Endothelial cell of umbilical vein (primary cell): ENCODE measurements around the gene GNAQ. TPM values are rescaled to one million over a fixed set of nuclear protein-coding genes. Genes with fewer than 3 reads are reported as not detected.

Experiments used
- BruUV-seq: library from RNA; stranded (reverse); fragments of 400-500 nt; replicated peaks from 2 replicates; lab custom pipeline; 2021; lab: Mats Ljungman, UMichigan
- CTCF ChIA-PET: fragments of 300-600, 350-600 bp; sonication (Branson Sonifier 250); formaldehyde crosslinking; loops from one replicate; lab custom pipeline; 2021; ENCODE audit warnings: antibody characterized with exemption, inconsistent platforms; lab: Charles Lee
- POLR2A ChIA-PET: fragments of 300-600, 350-600 bp; sonication (Branson Sonifier 250); formaldehyde crosslinking; loops from one replicate; lab custom pipeline; 2021; ENCODE audit warnings: antibody characterized with exemption, inconsistent platforms; lab: Charles Lee
- DNase-seq: peaks from one replicate; pipeline ENCODE4 v3.0.0-alpha.2; 2011; ENCODE audit warnings: low read depth, low spot score
- FAIRE-seq: peaks from 2 replicates; lab custom pipeline; 2011; peaks lifted over from hg19 to GRCh38; lab: Jason Lieb, UNC
- H2AFZ ChIP-seq: 2 replicates; pipeline ENCODE4 v1.6.0; 2012; ENCODE audit warnings: low read depth, low read length, control low read depth, inconsistent platforms
- H3K27ac ChIP-seq: 2 replicates; pipeline ENCODE4 v1.5.1; 2011; ENCODE audit warnings: low read depth, mild to moderate bottlenecking, control low read depth, low read length, moderate library complexity; ENCODE audit not compliant: insufficient read depth
- H3K27me3 ChIP-seq, 2 experiments: 2 replicates each; pipeline versions ENCODE4 v1.6.0 to v1.6.1; 2011; ENCODE audit warnings: low read length in 2 of 2, mixed read lengths in 1 of 2; ENCODE audit not compliant: control insufficient read depth in 2 of 2, insufficient read depth in 2 of 2
- H3K36me3 ChIP-seq, 2 experiments: 2 replicates in 1 of 2; 3 replicates in 1 of 2; pipeline ENCODE4 v1.5.1; 2011; ENCODE audit warnings: low read length in 2 of 2, mild to moderate bottlenecking in 1 of 2, moderate library complexity in 1 of 2; ENCODE audit not compliant: control insufficient read depth in 2 of 2, insufficient read depth in 2 of 2; ENCODE audit errors: extremely low read depth in 1 of 2
- H3K4me1 ChIP-seq: 3 replicates; pipeline ENCODE4 v1.5.1; 2011; ENCODE audit warnings: mild to moderate bottlenecking, low read length; ENCODE audit not compliant: control insufficient read depth, insufficient read depth; ENCODE audit errors: extremely low read depth
- H3K4me2 ChIP-seq: 2 replicates; pipeline ENCODE4 v1.6.1; 2011; ENCODE audit warnings: low read length, control low read depth, mixed read lengths; ENCODE audit not compliant: insufficient read depth
- H3K4me3 ChIP-seq, 3 experiments: fragments of 200-600 bp in 1 of 3; sonication (generic), shearing (Covaris generic) in 1 of 3; replicated peaks in 1 of 3; 2 replicates each; pipeline ENCODE4 v1.5.1; 2011 to 2016; ENCODE audit warnings: control low read depth in 3 of 3, low read length in 3 of 3, mild to moderate bottlenecking in 2 of 3, inconsistent platforms in 1 of 3, low read depth in 1 of 3, moderate library complexity in 1 of 3; ENCODE audit not compliant: insufficient read depth in 1 of 3
- H3K79me2 ChIP-seq: 2 replicates; pipeline ENCODE4 v1.6.0; 2012; ENCODE audit warnings: low read length, inconsistent platforms; ENCODE audit not compliant: control insufficient read depth, insufficient read depth
- H3K9ac ChIP-seq: replicated peaks from 2 replicates; pipeline ENCODE3; 2011; ENCODE audit warnings: low read length, control low read depth; ENCODE audit not compliant: insufficient read depth; ENCODE audit errors: extremely low read depth
- H3K9me1 ChIP-seq: replicated peaks from 3 replicates; pipeline ENCODE4 v1.6.0; 2011; ENCODE audit warnings: mild to moderate bottlenecking, low read length; ENCODE audit not compliant: control insufficient read depth, insufficient read depth; ENCODE audit errors: extremely low read depth
- H3K9me3 ChIP-seq: replicated peaks from 2 replicates; pipeline ENCODE4 v1.5.1; 2012; ENCODE audit warnings: low read length, inconsistent platforms; ENCODE audit not compliant: control insufficient read depth, insufficient read depth
- H4K20me1 ChIP-seq: replicated peaks from 2 replicates; pipeline ENCODE3; 2011; ENCODE audit warnings: mild to moderate bottlenecking, low read length; ENCODE audit not compliant: control insufficient read depth, insufficient read depth; ENCODE audit errors: extremely low read depth
- EZH2 ChIP-seq: IDR thresholded peaks from 2 replicates; pipeline ENCODE4 v1.6.1; 2012; ENCODE audit warnings: borderline replicate concordance, low read depth, mild to moderate bottlenecking, moderate library complexity, low read length, inconsistent platforms; ENCODE audit not compliant: severe bottlenecking
- FOS ChIP-seq: IDR thresholded peaks from 2 replicates; pipeline ENCODE4 v1.6.1; 2011; ENCODE audit warnings: mild to moderate bottlenecking, low read length, moderate library complexity, borderline replicate concordance; ENCODE audit not compliant: insufficient read depth
- GATA2 ChIP-seq: IDR thresholded peaks from 2 replicates; pipeline ENCODE4 v1.7.0; 2011; ENCODE audit warnings: low read depth, mild to moderate bottlenecking, moderate library complexity, mixed read lengths, low read length; ENCODE audit not compliant: insufficient read length, insufficient read depth
- JUN ChIP-seq: IDR thresholded peaks from 2 replicates; pipeline ENCODE4 v1.6.1; 2011; ENCODE audit warnings: borderline replicate concordance, low read depth; ENCODE audit not compliant: insufficient read length, insufficient read depth
- MYC ChIP-seq: IDR thresholded peaks from one replicate; pipeline ENCODE4 v1.6.1; 2011; ENCODE audit warnings: mild to moderate bottlenecking, low read depth, low read length
- POLR2A ChIP-seq: IDR thresholded peaks from 2 replicates; pipeline ENCODE4 v1.6.1; 2012; ENCODE audit warnings: low read depth, mild to moderate bottlenecking, control low read depth, low read length
- POLR2AphosphoS5 ChIP-seq: IDR thresholded peaks from 2 replicates; pipeline ENCODE4 v1.6.1; 2012; ENCODE audit warnings: low read depth, mild to moderate bottlenecking, control low read depth, low read length, moderate library complexity; ENCODE audit not compliant: insufficient read depth
- dilution Hi-C: fragments of 300-500 bp; cut with MboI; formaldehyde crosslinking; loops from one replicate; pipeline ENCODE4 v1.15.0; 2019; ENCODE audit warnings: low sequenced_read_pairs; ENCODE audit not compliant: extremely low pct_ligation_motif_present
- intact Hi-C: fragments of 100-400 bp; cut with micrococcal nuclease; formaldehyde crosslinking; loops from one replicate; pipeline ENCODE4 v1.10.0; 2022
- polyA plus RNA-seq, 4 experiments: library from polyadenylated mRNA; depleted of rRNA in 3 of 4; stranded (reverse) in 3 of 4; unstranded in 1 of 4; fragments of >200 nt; gene quantifications; 2 replicates each; pipeline versions ENCODE4 v1.2.1 to v1.2.3, GENCODE V29; 2011 to 2012; ENCODE audit warnings: missing spikeins in 1 of 4
- total RNA-seq: library from RNA; stranded (reverse); gene quantifications from 2 replicates; pipeline ENCODE4 v1.2.3, GENCODE V29; 2021
- TF ChIP-seq, protein P1 (sequence below), 2 donors: IDR thresholded peaks; 1 replicate in 1 of 2; 2 replicates in 1 of 2; pipeline ENCODE4 v1.5.1; 2011; ENCODE audit warnings: low read length in 2 of 2, mild to moderate bottlenecking in 2 of 2, moderate library complexity in 2 of 2, control low read depth in 1 of 2, inconsistent platforms in 1 of 2, low read depth in 1 of 2; ENCODE audit not compliant: insufficient read depth in 1 of 2; ENCODE audit errors: extremely low read depth in 1 of 2
- TF ChIP-seq, protein P2 (sequence below): IDR thresholded peaks from 2 replicates; pipeline ENCODE4 v1.6.1; 2011; ENCODE audit not compliant: insufficient read depth, insufficient read length

Gene GNAQ
- total and polyA plus RNA-seq, 2 donors (not counting 3 experiments of a cell fraction or from before 2014, with no cell fraction given): 26.1 to 67.3 TPM

DNA sequence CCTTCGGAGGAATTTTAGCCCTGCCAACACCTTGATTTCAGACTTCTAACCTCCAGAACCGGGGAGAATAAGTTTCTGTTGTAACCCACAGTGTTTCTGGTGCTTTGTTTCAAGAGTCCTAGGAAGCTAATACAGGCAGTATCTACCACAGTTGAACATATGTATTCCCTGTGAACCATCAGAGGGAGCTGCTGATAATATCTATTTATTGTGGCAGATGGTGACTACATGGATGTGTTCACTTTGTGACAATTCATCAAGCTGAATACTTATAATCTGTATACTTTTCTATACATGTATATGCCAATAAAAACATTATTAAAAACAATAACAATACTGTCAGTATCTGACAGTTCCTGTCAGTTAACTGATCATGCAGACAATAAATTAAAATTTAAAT, 246.3 kb downstream of the GNAQ start:
- Histone ChIP-seq H3K79me2 (no peaks in the 10 kb centered on the region), H3K27me3 (no peaks in the 10 kb centered on the region), H3K9me1 (no peaks in the 10 kb centered on the region), H4K20me1 (no peaks in the 10 kb centered on the region), H3K9me3 (no peaks in the 10 kb centered on the region), H3K9ac (no peak overlapping the region), H3K4me1 (peaks cover 8% of the 10 kb centered on the region), H3K4me2 (no peak overlapping the region), H3K4me3 (no peak overlapping the region), H2AFZ (no peak overlapping the region), H3K36me3 (peaks cover 0 to 3% of the 10 kb centered on the region in 2 experiments), H3K27ac (no peak overlapping the region)
- DNase-seq (no peak), FAIRE-seq (no peak)
- BruUV-seq: no TSS peak
- ChIA-PET CTCF (interaction anchor here (0.9 to 1.4 kb wide), 3 partner anchors 34 to 192 kb away, joined by 4 to 6 read pairs (median 4); no protein-coding TSS in a partner anchor), POLR2A (no interaction called here)
- intact Hi-C loops: no loop called here
- dilution Hi-C loops: no loop called here
- no peak for TF ChIP-seq GATA2
- no peak for TF ChIP-seq FOS
- TF ChIP-seq, protein P1, sequence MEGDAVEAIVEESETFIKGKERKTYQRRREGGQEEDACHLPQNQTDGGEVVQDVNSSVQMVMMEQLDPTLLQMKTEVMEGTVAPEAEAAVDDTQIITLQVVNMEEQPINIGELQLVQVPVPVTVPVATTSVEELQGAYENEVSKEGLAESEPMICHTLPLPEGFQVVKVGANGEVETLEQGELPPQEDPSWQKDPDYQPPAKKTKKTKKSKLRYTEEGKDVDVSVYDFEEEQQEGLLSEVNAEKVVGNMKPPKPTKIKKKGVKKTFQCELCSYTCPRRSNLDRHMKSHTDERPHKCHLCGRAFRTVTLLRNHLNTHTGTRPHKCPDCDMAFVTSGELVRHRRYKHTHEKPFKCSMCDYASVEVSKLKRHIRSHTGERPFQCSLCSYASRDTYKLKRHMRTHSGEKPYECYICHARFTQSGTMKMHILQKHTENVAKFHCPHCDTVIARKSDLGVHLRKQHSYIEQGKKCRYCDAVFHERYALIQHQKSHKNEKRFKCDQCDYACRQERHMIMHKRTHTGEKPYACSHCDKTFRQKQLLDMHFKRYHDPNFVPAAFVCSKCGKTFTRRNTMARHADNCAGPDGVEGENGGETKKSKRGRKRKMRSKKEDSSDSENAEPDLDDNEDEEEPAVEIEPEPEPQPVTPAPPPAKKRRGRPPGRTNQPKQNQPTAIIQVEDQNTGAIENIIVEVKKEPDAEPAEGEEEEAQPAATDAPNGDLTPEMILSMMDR (IDR thresholded peaks at IDR 0.05; ENCODE audit: extremely low read depth in 1 of 2, insufficient read depth in 1 of 2, low read depth in 1 of 2, low read length in 2 of 2): no peak

DNA sequence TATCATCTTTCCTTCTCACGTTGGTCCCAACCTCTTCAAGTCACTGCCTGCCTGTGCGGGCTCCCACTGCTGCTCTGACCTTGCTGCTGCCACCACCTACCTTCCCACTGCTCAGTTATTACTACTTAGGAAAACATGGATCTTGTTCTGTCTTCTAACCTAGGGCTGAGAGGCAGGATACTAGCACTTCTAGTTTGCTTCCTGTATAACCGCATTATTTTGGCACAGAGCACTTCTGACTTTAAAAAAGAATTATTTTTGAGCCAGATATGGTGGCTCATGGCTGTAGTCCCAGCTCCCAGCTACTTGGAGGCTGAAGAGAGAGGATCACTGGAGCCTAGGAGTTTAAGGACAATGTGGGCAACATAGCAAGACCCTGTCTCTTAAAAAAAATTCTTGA, 248.1 kb downstream of the GNAQ start:
- no peaks in the 10 kb centered on the region for H4K20me1 ChIP-seq
- peak; percentile 71 for FAIRE-seq
- H3K4me3 ChIP-seq: no peak overlapping the region
- TF ChIP-seq MYC: no peak
- TF ChIP-seq, protein P1 (IDR thresholded peaks at IDR 0.05; ENCODE audit: extremely low read depth in 1 of 2, insufficient read depth in 1 of 2, low read depth in 1 of 2, low read length in 2 of 2): no peak
- no peak for TF ChIP-seq EZH2
- TF ChIP-seq, protein P2, sequence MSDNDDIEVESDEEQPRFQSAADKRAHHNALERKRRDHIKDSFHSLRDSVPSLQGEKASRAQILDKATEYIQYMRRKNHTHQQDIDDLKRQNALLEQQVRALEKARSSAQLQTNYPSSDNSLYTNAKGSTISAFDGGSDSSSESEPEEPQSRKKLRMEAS: no peak
- no peak for TF ChIP-seq POLR2A
- no peak for TF ChIP-seq FOS
- TF ChIP-seq GATA2: no peak
- TF ChIP-seq POLR2AphosphoS5: no peak
- TF ChIP-seq JUN: no peak
- POLR2A ChIA-PET: no interaction called here
- H2AFZ ChIP-seq: no peak overlapping the region
- H3K9me3 ChIP-seq: no peaks in the 10 kb centered on the region
- no peaks in the 10 kb centered on the region for H3K27me3 ChIP-seq
- dilution Hi-C loops: no loop called here
- intact Hi-C loops: no loop called here
- H3K36me3 ChIP-seq: peaks cover 0 to 3% of the 10 kb centered on the region in 2 experiments
- H3K4me1 ChIP-seq: peaks cover 8% of the 10 kb centered on the region
- no TSS peak for BruUV-seq
- H3K79me2 ChIP-seq: peaks cover 3% of the 10 kb centered on the region
- H3K9me1 ChIP-seq: no peaks in the 10 kb centered on the region
- no peak overlapping the region for H3K4me2 ChIP-seq
- no peak overlapping the region for H3K9ac ChIP-seq
- no peak overlapping the region for H3K27ac ChIP-seq
- CTCF ChIA-PET: interaction anchor here (0.9 to 1.5 kb wide), 3 partner anchors 10 to 350 kb away, joined by 3 to 6 read pairs (median 3); no protein-coding TSS in a partner anchor
- peak; percentile 70 for DNase-seq
